ENCODE measurements around the gene SH3RF3. TPM values are rescaled to one million over a fixed set of nuclear protein-coding genes. Genes with fewer than 3 reads are reported as not detected.
A peak's percentile ranks its signal among the peaks of the same experiment; 100 is the strongest.

SH3RF3 gene
- total RNA-seq, 1 donor from 2014 or later: 2.1 TPM

GRCh38 chr2:109417701-109418335, 288.8 kb downstream of the SH3RF3 start:
- peaks cover 0 to 3% (median 0%) of the 10 kb centered on the region in 3 donors for H3K36me3 ChIP-seq (ENCODE audit: control insufficient read depth in 3 of 3, insufficient read depth in 3 of 3, low read length in 3 of 3)
- no peak overlapping the region for H3K9ac ChIP-seq (ENCODE audit: low read depth in 1 of 3, low read length in 3 of 3)
- H3K4me3 ChIP-seq (ENCODE audit: low read length in 3 of 3): no peak overlapping the region
- no peaks in the 10 kb centered on the region for H3K9me3 ChIP-seq (ENCODE audit: control insufficient read depth in 3 of 3, low read length in 3 of 3)
- no peak overlapping the region for H3K27ac ChIP-seq (ENCODE audit: low read depth, low read length)
- no peaks in the 10 kb centered on the region for H3K27me3 ChIP-seq (ENCODE audit: control insufficient read depth in 3 of 3, insufficient read depth in 3 of 3, low read length in 3 of 3)
- peaks cover 9 to 32% (median 23%) of the 10 kb centered on the region in 3 donors for H3K4me1 ChIP-seq (ENCODE audit: control insufficient read depth in 3 of 3, insufficient read depth in 3 of 3, low read length in 3 of 3)

- H3K36me3 ChIP-seq (ENCODE audit: control insufficient read depth in 3 of 3, insufficient read depth in 3 of 3, low read length in 3 of 3): peaks cover 0 to 3% (median 0%) of the 10 kb centered on the region in 3 donors
- no peak overlapping the region for H3K27ac ChIP-seq (ENCODE audit: low read depth, low read length)
- H3K9ac ChIP-seq (ENCODE audit: low read depth in 1 of 3, low read length in 3 of 3): no peak overlapping the region
- no peak overlapping the region for H3K4me3 ChIP-seq (ENCODE audit: low read length in 3 of 3)
- H3K27me3 ChIP-seq (ENCODE audit: control insufficient read depth in 3 of 3, insufficient read depth in 3 of 3, low read length in 3 of 3): no peaks in the 10 kb centered on the region
- H3K4me1 ChIP-seq (ENCODE audit: control insufficient read depth in 3 of 3, insufficient read depth in 3 of 3, low read length in 3 of 3): peaks cover 15 to 41% (median 32%) of the 10 kb centered on the region in 3 donors
- no peaks in the 10 kb centered on the region for H3K9me3 ChIP-seq (ENCODE audit: control insufficient read depth in 3 of 3, low read length in 3 of 3)
Measured at GRCh38 chr2:109418716-109419115, 289.7 kb downstream of the SH3RF3 start.

GRCh38 chr2:109419171-109419756, 290.3 kb downstream of the SH3RF3 start:
- H3K4me1 ChIP-seq (ENCODE audit: control insufficient read depth in 3 of 3, insufficient read depth in 3 of 3, low read length in 3 of 3): peaks cover 15 to 47% (median 32%) of the 10 kb centered on the region in 3 donors
- no peak overlapping the region for H3K4me3 ChIP-seq (ENCODE audit: low read length in 3 of 3)
- H3K36me3 ChIP-seq (ENCODE audit: control insufficient read depth in 3 of 3, insufficient read depth in 3 of 3, low read length in 3 of 3): peaks cover 0 to 3% (median 0%) of the 10 kb centered on the region in 3 donors
- no peaks in the 10 kb centered on the region for H3K9me3 ChIP-seq (ENCODE audit: control insufficient read depth in 3 of 3, low read length in 3 of 3)
- H3K27me3 ChIP-seq (ENCODE audit: control insufficient read depth in 3 of 3, insufficient read depth in 3 of 3, low read length in 3 of 3): no peaks in the 10 kb centered on the region
- no peak overlapping the region for H3K27ac ChIP-seq (ENCODE audit: low read depth, low read length)
- H3K9ac ChIP-seq (ENCODE audit: low read depth in 1 of 3, low read length in 3 of 3): no peak overlapping the region

GRCh38 chr2:109419960-109420370, 291.0 kb downstream of the SH3RF3 start:
- H3K9ac ChIP-seq (ENCODE audit: low read depth in 1 of 3, low read length in 3 of 3): no peak overlapping the region

GRCh38 chr2:109421101-109421500, 292.1 kb downstream of the SH3RF3 start:
- Histone ChIP-seq H3K36me3 (ENCODE audit: control insufficient read depth in 3 of 3, insufficient read depth in 3 of 3, low read length in 3 of 3) (peaks cover 0 to 3% (median 0%) of the 10 kb centered on the region in 3 donors), H3K9ac (ENCODE audit: low read depth in 1 of 3, low read length in 3 of 3) (no peak overlapping the region), H3K4me3 (ENCODE audit: low read length in 3 of 3) (no peak overlapping the region), H3K4me1 (ENCODE audit: control insufficient read depth in 3 of 3, insufficient read depth in 3 of 3, low read length in 3 of 3) (peaks cover 15 to 47% (median 32%) of the 10 kb centered on the region in 3 donors), H3K27me3 (ENCODE audit: control insufficient read depth in 3 of 3, insufficient read depth in 3 of 3, low read length in 3 of 3) (no peaks in the 10 kb centered on the region), H3K9me3 (ENCODE audit: control insufficient read depth in 3 of 3, low read length in 3 of 3) (no peaks in the 10 kb centered on the region), H3K27ac (ENCODE audit: low read depth, low read length) (no peak overlapping the region)

More at GRCh38 chr2:109419960-109420370, 291.0 kb downstream of the SH3RF3 start:
- H3K36me3 ChIP-seq (ENCODE audit: control insufficient read depth in 3 of 3, insufficient read depth in 3 of 3, low read length in 3 of 3): peaks cover 0 to 3% (median 0%) of the 10 kb centered on the region in 3 donors
- no peak overlapping the region for H3K27ac ChIP-seq (ENCODE audit: low read depth, low read length)
- no peak overlapping the region for H3K4me3 ChIP-seq (ENCODE audit: low read length in 3 of 3)
- H3K27me3 ChIP-seq (ENCODE audit: control insufficient read depth in 3 of 3, insufficient read depth in 3 of 3, low read length in 3 of 3): no peaks in the 10 kb centered on the region
- H3K4me1 ChIP-seq (ENCODE audit: control insufficient read depth in 3 of 3, insufficient read depth in 3 of 3, low read length in 3 of 3): peaks cover 15 to 47% (median 32%) of the 10 kb centered on the region in 3 donors
- H3K9me3 ChIP-seq (ENCODE audit: control insufficient read depth in 3 of 3, low read length in 3 of 3): no peaks in the 10 kb centered on the region

GRCh38 chr2:109421642-109422041, 292.6 kb downstream of the SH3RF3 start:
- H3K9ac ChIP-seq (ENCODE audit: low read depth in 1 of 3, low read length in 3 of 3): no peak overlapping the region
- H3K27ac ChIP-seq (ENCODE audit: low read depth, low read length): peak overlapping the region; percentile 61
- H3K36me3 ChIP-seq (ENCODE audit: control insufficient read depth in 3 of 3, insufficient read depth in 3 of 3, low read length in 3 of 3): peaks cover 0 to 3% (median 0%) of the 10 kb centered on the region in 3 donors
- H3K9me3 ChIP-seq (ENCODE audit: control insufficient read depth in 3 of 3, low read length in 3 of 3): no peaks in the 10 kb centered on the region
- no peak overlapping the region for H3K4me3 ChIP-seq (ENCODE audit: low read length in 3 of 3)
- H3K4me1 ChIP-seq (ENCODE audit: control insufficient read depth in 3 of 3, insufficient read depth in 3 of 3, low read length in 3 of 3): peaks cover 15 to 47% (median 32%) of the 10 kb centered on the region in 3 donors
- no peaks in the 10 kb centered on the region for H3K27me3 ChIP-seq (ENCODE audit: control insufficient read depth in 3 of 3, insufficient read depth in 3 of 3, low read length in 3 of 3)

- no peaks in the 10 kb centered on the region for H3K9me3 ChIP-seq (ENCODE audit: control insufficient read depth in 3 of 3, low read length in 3 of 3)
- H3K36me3 ChIP-seq (ENCODE audit: control insufficient read depth in 3 of 3, insufficient read depth in 3 of 3, low read length in 3 of 3): peaks cover 0 to 3% (median 0%) of the 10 kb centered on the region in 3 donors
- peak overlapping the region in 2 of 3 donors; percentile 4 to 66 for H3K4me3 ChIP-seq (ENCODE audit: low read length in 3 of 3)
- H3K27ac ChIP-seq (ENCODE audit: low read depth, low read length): peak overlapping the region; percentile 61
- H3K27me3 ChIP-seq (ENCODE audit: control insufficient read depth in 3 of 3, insufficient read depth in 3 of 3, low read length in 3 of 3): no peaks in the 10 kb centered on the region
- H3K9ac ChIP-seq (ENCODE audit: low read depth in 1 of 3, low read length in 3 of 3): peak overlapping the region in 1 of 3 donors; percentile 62
- H3K4me1 ChIP-seq (ENCODE audit: control insufficient read depth in 3 of 3, insufficient read depth in 3 of 3, low read length in 3 of 3): peaks cover 15 to 47% (median 32%) of the 10 kb centered on the region in 3 donors
Measured at GRCh38 chr2:109422071-109422757, 293.2 kb downstream of the SH3RF3 start.

GRCh38 chr2:109422758-109423500, 293.9 kb downstream of the SH3RF3 start:
- Histone ChIP-seq H3K36me3 (ENCODE audit: control insufficient read depth in 3 of 3, insufficient read depth in 3 of 3, low read length in 3 of 3) (peaks cover 0 to 2% (median 0%) of the 10 kb centered on the region in 3 donors), H3K4me3 (ENCODE audit: low read length in 3 of 3) (peak overlapping the region in 2 of 3 donors; percentile 4 to 66), H3K9ac (ENCODE audit: low read depth in 1 of 3, low read length in 3 of 3) (peak overlapping the region in 1 of 3 donors; percentile 62), H3K4me1 (ENCODE audit: control insufficient read depth in 3 of 3, insufficient read depth in 3 of 3, low read length in 3 of 3) (peaks cover 15 to 47% (median 32%) of the 10 kb centered on the region in 3 donors), H3K27ac (ENCODE audit: low read depth, low read length) (peak overlapping the region; percentile 61), H3K27me3 (ENCODE audit: control insufficient read depth in 3 of 3, insufficient read depth in 3 of 3, low read length in 3 of 3) (no peaks in the 10 kb centered on the region), H3K9me3 (ENCODE audit: control insufficient read depth in 3 of 3, low read length in 3 of 3) (no peaks in the 10 kb centered on the region)

- Histone ChIP-seq H3K9ac (ENCODE audit: low read depth in 1 of 3, low read length in 3 of 3) (peak overlapping the region in 1 of 3 donors; percentile 25), H3K4me3 (ENCODE audit: low read length in 3 of 3) (no peak overlapping the region), H3K4me1 (ENCODE audit: control insufficient read depth in 3 of 3, insufficient read depth in 3 of 3, low read length in 3 of 3) (peaks cover 15 to 47% (median 32%) of the 10 kb centered on the region in 3 donors), H3K27me3 (ENCODE audit: control insufficient read depth in 3 of 3, insufficient read depth in 3 of 3, low read length in 3 of 3) (no peaks in the 10 kb centered on the region), H3K9me3 (ENCODE audit: control insufficient read depth in 3 of 3, low read length in 3 of 3) (no peaks in the 10 kb centered on the region), H3K27ac (ENCODE audit: low read depth, low read length) (no peak overlapping the region), H3K36me3 (ENCODE audit: control insufficient read depth in 3 of 3, insufficient read depth in 3 of 3, low read length in 3 of 3) (peaks cover 0 to 2% (median 0%) of the 10 kb centered on the region in 3 donors)
Measured at GRCh38 chr2:109423556-109424359, 294.8 kb downstream of the SH3RF3 start.

Data from skeletal muscle tissue (tissue), 4 donors.